HG03025 (cell line): ENCODE data around the gene SYNGAP1.
A peak's percentile ranks its signal among the peaks of the same experiment; 100 is the strongest.

ENCODE experiments used
- ATAC-seq: cut with Tn5 transposase; IDR thresholded peaks from one replicate; pipeline ENCODE4 v1.9.1; 2021; ENCODE audit warnings: mild to moderate bottlenecking, moderate library complexity; ENCODE audit not compliant: unreplicated experiment, low FRiP score

Gene SYNGAP1

GRCh38 chr6:33434961-33435360 is 15.1 kb downstream of the SYNGAP1 start:
- ATAC-seq: no peak

DNA sequence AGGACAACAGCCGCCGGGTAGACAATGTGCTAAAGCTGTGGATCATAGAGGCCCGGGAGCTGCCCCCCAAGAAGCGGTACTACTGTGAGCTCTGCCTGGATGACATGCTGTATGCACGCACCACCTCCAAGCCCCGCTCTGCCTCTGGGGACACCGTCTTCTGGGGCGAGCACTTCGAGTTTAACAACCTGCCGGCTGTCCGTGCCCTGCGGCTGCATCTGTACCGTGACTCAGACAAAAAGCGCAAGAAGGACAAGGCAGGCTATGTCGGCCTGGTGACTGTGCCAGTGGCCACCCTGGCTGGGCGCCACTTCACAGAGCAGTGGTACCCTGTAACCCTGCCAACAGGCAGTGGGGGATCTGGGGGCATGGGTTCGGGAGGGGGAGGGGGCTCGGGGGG is 17.8 kb downstream of the SYNGAP1 start:
- ATAC-seq: no peak

DNA sequence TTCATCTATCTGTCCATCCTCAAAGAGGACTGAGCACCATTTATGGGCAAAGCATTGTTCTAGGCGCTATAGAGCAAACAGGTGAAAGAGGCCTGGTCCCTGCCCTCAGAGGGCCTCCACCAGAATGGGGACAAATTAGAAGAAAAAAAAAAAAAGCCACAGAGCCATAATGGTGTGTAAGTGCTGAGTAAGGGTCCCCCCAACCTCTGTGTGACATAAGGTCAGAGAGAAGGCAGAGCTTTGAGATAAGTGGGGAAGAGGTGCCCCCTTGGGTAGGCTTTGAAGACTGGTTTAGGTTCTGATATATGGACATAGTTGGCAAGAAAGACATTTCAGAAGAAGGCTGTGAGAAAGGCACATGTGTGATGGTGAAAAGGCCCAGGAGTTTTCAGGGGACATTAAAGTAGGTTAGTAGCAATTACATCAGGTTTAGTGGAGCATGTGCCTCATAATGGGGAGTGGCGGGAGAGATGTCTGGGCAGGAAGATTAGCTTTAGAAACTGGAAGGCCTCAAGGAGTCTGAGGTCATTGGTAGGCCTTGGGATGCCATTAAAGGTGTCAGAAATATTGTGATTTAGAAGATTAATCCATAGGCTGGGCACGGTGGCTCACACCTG is 19.2 kb downstream of the SYNGAP1 start:
- no peak for ATAC-seq

GRCh38 chr6:33439956-33440648 is 20.2 kb downstream of the SYNGAP1 start:
- ATAC-seq: no peak

- no peak for ATAC-seq
Observed at GRCh38 chr6:33440649-33441309, 20.9 kb downstream of the SYNGAP1 start.

GRCh38 chr6:33441457-33441856 is 21.6 kb downstream of the SYNGAP1 start:
- no peak for ATAC-seq

DNA sequence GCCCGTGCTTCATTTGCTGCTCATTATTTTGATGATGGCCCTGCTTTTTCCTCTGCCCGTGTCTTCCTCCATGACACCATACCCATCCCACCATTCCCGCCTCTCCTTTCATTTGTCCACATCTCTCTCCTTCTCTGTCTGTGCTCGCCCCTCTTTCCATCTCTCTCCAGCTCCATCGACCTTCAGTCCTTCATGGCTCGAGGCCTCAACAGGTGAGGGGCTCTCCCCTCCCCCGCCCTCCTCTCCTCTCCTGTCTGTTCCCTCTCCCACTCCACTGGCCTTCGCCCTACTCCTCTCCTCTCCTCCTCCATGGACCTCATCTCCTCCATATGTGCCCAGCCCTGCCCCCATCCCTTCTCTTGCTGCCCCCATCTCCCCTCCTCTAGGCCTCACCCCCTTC is 22.4 kb downstream of the SYNGAP1 start:
- no peak for ATAC-seq

DNA sequence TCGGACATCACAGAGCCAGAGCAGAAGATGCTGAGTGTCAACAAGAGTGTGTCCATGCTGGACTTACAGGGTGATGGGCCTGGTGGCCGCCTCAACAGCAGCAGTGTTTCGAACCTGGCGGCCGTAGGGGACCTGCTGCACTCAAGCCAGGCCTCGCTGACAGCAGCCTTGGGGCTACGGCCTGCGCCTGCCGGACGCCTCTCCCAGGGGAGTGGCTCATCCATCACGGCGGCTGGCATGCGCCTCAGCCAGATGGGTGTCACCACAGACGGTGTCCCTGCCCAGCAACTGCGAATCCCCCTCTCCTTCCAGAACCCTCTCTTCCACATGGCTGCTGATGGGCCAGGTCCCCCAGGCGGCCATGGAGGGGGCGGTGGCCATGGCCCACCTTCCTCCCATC is 23.2 kb downstream of the SYNGAP1 start:
- ATAC-seq: no peak

GRCh38 chr6:33443619-33444504 is 24.0 kb downstream of the SYNGAP1 start:
- no peak for ATAC-seq

GRCh38 chr6:33445119-33445603 is 25.3 kb downstream of the SYNGAP1 start:
- no peak for ATAC-seq

- no peak for ATAC-seq
Observed at GRCh38 chr6:33446356-33446755, 26.5 kb downstream of the SYNGAP1 start.

GRCh38 chr6:33450434-33450833 is 30.6 kb downstream of the SYNGAP1 start:
- no peak for ATAC-seq

DNA sequence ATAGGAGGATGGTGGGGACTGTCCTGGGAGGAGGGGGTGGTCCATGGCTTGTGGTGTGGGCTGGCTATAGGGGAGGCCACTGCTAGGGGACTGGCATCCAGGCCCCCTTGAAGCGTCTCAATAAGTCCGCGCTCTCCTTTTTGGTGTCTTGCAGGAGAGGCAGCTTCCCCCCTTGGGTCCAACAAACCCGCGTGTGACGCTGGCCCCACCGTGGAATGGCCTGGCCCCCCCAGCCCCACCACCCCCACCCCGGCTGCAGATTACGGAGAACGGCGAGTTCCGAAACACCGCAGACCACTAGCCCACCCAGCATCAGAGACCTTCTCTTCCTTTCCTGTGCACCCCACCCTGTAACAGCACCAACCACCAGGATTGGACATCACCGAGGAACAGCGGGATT is 31.7 kb downstream of the SYNGAP1 start:
- ATAC-seq: no peak

DNA sequence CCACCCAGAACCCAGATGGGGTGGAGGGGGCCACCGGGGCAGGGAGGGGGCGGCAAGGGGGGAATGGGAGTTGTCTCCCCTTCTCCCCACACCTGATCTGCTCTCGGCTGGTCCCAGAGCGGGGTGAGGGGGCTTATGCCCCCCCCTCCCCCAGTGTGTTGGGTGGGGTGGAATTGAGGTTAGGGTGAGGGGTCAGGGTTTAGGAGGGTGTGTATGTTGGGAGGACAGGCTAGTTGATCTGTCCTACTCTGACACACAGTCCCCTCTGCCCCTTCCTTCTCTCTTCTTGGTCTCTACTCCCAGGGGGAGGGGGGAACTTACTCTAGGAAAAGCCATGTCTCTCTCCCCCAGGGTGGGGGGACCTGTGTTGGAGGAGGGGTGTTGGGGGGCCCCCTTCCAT is 32.6 kb downstream of the SYNGAP1 start:
- no peak for ATAC-seq

DNA sequence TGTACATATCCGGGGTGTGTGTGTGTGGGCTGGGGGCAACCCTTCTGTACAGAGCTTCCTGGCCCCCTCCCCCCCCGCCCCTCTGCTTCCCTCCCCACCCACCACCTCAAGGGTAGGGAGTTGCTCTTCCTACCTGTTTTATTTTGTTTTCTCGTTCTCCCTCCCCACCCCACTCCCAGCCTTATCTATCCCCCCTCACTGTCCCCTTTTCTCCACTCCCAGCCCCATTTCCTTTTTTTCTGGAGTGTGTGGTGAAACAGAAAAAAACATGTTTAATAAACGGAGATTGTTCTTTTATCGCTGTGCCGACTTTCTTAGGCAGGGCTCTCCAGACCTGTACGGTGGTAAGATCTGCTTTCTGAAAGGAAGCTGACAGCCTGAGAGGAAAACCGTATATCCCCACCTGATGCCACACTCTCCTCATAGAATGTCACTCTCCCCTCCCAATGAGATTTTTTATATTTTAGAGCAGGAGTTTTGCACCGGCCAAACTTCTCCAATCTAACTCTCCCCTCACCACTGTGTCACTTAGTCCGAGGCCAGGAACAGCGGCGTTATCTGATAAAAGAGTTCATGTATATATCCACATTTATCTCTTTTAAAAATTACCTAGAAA is 33.6 kb downstream of the SYNGAP1 start:
- ATAC-seq: no peak

- peak; percentile 94 for ATAC-seq
Observed at GRCh38 chr6:33454009-33454946, 34.4 kb downstream of the SYNGAP1 start, which contains the start of gene ZBTB9. TSS of gene ZBTB9 (plus strand) at chr6:33454576. CDS start at chr6:33455101, 525 bp downstream.

GRCh38 chr6:33455051-33455450 is 35.2 kb downstream of the SYNGAP1 start:
- no peak for ATAC-seq

- ATAC-seq: no peak
Observed at GRCh38 chr6:33456156-33456555, 36.3 kb downstream of the SYNGAP1 start.

- no peak for ATAC-seq
Observed at GRCh38 chr6:33458676-33459075, 38.8 kb downstream of the SYNGAP1 start.
